Fibroblast of skin of left quadriceps (primary cell): ENCODE results near the gene IRX1.

Source experiments
- DNase-seq, 2 experiments: peaks; one replicate each; pipeline ENCODE4 v3.0.0-alpha.2; 2013; ENCODE audit warnings: low read depth in 2 of 2

Gene IRX1

DNA sequence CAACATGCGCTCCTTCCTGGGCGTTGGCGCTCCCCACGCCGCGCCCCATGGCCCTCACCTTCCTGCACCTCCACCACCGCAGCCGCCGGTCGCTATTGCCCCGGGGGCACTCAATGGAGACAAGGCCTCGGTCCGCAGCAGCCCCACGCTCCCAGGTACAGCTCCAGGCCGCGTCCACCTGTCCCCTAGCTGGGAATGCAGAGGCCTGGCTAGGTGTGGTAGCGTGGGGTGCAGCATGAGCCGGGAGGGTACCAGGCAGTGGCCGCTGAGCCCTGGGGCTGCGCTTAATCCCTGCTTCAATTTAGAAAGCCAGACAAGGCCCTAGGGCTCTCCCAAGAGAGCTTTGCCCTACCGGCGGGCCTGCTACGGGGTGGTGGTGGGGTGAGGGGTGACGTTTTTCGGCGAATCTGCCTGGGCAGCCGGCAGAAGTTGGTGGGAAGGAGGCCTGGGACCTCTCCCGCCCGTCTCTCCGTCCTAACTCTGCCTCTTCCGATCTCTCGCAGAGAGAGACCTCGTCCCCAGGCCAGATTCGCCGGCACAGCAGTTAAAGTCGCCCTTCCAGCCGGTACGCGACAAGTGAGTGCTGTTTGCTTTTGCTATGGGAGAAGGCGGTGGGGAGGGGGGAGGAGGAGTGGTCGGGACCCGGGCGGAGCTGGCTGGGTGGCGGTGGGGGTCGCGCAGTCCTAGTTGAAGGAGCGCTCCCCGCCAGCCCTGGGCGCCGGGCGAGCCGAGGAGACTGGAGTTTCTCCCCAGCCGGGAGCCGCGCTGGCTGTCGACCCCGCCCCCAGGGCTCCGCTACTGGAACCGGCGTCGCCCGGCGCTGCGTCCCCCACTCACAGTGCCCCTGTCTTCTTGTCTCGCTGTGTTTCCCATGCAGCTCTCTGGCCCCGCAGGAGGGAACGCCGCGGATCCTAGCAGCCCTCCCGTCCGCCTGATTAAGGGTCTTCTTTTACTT is 4.8 kb downstream of the IRX1 start:
- DNase-seq: no peak

DNA sequence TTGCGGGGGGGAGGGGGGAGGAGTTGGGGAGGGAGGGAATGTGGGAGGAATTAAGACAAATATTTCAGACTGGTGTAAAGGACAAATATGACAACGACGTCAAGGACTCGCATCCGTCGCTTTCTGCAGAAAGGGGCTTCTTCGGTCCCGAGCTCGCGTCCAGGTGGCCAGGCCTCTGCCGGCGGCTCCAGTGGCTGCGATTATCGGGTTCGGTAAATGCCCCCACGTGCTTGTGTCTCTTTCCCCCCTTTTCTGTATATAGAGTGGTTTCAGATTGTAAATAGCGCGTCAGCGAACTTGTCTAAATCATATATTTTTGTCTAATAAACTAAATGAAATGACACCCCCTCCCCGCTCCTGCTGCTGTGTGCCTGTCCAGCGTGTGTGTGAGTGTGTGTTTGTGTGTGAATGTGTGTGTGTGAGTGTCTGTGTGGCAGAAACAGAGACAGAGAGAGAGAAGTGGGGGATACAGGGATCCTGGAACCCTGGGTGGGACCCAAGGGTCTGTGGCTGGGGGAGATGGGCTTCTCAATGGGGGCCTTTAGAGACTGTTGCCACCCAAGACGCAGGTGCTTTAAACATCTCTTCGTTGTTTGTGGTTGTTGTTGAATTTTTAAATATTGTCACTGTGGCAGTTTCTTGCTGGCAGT is 5.6 kb downstream of the IRX1 start:
- DNase-seq: no peak

DNA sequence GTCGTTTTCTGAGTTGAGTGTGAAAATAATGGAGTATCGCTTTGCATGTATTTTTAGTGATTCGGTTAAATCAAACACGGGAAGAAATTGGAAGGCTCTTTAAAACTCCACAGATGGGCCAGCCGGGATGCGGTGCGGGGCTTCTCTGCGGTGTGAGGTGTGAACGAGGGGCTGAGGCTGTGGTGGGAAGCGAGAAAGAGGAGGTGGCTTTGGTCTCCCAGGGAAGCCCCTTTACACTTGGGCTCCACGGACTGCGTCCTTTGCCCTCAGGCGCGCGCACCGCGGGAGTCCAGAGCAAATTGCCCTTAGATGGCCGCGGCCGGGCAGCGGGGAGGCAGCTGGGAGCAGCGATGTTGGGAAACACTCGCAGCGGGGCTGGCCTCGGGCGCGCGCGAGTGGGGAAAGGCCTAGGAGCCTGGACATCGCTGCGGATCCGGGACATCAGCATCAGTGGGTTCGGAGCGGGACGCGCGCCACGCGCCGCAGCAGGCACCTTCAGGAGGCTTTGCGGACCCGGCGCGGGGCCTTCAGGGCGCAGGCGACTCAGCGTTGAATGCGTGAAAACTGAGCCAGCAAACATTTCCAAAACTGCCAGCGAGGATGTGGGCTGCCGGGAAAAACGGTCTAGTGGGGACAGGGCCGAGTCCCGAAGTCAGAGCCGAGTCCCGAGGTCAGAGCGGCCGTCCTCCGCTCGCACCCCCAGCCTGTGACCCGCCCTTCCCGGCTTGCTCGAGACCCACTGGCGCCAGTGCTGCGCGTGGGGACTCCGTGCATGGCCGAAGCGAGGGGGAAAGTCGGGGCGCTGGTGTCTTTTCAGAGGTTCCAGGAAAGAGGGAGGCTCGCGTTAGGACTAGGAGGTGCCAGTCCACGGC is 6.5 kb downstream of the IRX1 start:
- DNase-seq: no peak

DNA sequence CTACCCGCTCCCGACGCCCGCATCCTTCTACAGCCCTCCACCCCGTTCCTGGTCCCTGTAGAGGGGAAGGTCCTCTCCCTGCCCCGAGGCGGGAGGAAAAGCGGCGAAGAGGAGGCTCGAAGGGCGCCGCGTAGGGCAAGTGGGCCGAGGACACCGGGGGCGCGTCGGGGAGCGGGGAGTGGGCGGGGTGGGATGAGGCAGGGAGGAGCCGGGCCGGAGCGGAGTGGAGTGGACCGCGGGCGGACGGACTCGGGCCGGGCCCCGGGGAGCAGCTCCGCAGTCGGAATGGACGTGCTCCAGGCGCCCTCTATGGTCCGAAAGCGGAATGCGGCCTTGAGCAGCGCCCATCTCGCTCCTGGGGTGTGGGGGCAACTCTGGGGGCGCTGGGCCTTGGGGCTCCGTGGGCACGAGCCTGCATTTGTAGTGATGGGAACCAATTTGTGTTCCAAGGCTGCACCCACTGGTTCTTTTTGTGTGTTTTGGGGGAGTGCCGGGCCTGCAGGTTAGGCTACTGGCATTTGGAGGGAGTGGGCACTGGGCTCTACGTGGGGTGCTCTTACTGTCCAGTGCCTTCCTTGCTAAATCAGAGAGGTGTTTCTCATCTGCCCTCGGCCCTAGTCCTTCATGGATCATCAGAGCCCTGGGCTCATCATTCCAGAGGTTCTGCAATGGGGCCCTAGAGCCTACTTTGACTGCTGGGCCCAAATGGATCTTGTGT is 7.3 kb downstream of the IRX1 start:
- DNase-seq: no peak

DNA sequence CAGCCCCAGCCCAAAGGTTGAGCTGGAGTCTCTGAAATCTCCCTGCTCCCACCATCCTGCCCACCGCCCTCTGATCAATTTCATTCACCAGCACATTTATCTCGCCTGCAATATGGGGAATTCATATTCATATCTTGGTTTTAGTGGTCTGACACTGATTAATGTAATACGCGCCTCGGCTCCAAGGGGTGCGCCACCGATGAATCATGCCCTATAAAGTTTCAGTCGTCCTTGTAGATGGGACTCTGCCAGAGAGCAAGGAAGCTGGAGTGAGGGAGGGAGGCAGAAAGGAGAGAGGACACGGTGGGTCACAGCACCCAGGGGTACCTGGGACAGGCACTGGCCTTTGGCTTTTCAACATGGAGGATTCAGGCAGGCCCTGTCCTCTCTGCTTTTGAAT is 8.9 kb downstream of the IRX1 start:
- DNase-seq: no peak

DNA sequence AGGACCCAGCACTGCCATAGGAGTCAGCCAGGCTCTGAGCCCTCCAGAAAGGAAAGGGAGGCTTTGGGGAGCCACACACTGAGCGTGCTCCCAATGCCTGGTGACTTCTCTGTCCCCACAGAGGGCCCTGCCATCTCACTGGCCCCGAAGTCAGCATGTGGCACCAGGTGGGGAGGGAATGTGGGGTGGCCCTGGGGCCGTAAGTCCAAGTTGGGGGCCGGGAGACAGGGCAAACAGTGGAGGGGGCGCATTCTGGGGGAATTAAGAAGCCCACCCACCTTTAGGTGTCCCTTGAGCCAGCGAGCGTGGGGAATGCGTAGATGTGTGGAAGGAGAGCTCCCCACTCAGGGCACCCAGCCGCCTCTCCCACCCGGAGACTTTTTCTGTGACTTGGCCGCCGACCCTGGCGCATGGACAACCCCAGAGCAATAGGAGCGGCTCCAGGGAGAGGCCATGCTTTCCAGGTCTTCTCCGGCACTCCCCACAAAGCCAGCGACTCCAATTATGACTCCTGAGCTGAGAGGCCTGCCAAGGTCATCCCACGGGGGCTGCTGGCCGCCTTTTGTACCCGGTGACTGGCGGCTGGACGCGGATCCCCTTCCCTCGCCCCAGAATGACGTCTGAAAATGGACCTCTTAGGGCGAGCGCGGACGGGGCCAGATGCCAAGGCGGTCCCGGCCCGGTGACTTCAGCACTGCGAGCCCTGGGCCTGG is 9.8 kb downstream of the IRX1 start:
- DNase-seq: no peak

DNA sequence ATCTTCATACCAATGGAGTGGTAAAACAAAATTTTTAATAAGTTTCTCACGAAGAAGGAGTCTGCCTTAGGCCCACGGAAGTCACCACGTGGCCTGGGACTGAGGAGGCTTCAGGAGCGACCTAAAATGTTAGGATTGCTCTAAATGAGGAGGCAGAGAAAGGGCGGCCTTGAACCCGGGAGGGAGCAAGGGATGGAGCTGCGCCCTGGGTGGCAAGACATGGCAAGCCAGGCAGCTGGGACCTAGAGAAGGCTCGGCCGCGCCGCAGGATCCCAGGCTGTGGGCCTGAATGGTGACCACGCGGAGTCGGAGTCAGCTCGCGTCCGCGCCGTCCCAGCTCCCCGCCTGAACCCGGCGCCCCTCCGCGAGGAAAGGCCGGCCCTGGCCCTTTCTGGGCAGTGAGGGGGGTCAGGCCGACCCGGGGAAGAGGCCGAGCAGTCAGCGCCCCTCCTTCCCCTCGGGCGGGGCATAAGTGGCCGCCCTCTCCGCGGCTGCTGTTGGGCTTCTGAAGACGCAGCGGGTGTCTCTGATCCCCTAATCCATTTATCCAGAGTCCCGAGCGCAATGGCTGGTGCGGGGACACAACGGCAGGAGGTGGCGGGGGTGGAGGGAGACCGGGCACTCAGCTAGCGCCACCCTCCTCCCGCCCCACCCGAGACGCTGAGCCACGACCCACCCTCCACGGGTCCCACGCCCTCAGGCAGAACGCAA is 10.6 kb downstream of the IRX1 start:
- DNase-seq: no peak

DNA sequence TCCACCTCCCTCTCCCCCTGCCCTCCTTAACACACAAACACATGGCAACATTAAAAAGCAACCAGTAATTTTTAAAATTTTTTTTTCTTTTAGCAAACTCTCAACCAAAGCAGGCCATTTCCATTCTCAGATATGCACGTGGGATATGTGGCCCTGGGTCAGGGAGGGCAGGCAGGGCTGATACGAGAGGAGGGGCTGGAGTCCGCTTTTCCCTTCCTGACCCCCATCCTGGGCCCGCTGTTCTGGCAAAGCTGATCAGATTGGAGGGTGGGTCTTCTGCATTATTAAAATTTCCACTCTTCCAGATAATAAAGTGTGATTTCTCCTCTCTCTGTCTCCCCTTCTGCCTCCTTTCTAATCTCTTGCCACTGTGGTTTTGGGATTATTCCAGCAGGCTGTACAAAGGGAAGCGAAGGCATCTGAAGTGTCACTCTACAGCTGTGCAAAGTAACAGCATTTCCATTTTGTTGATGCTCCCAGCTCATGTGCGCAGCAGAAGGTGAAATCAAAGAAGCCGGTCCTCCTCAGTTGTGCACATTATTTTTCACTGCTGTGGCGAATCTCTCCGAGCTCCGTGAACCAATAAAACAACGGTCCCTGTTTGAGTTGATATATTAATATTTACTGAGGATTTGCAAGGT is 12.0 kb downstream of the IRX1 start:
- no peak for DNase-seq

DNA sequence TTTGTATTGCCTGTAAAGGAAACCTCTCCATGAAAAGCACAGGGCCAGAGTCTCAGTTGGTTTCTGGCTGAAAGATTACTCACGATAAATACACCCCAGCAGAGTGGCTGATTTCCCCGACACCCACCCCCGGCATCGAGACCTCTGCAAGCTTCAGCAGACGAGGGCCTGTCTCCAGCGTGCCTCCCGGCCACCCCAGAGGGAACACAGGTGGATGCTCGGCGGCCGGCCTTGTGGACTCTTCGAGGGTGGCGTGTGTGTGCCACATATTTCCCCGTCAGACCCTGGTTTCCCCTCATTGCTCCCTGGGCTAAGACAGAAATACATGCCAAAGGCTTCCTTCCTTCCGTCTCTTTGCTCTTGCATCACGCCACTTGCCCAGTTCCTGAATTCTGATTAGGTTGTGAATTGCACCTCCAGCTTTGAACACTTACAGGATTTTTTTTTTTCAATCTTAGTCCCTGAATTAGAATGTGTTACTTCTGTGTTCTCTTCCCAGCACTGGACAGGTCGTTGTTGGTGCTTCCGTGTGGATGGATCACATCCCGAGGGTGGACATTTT is 13.6 kb downstream of the IRX1 start:
- no peak for DNase-seq

DNA sequence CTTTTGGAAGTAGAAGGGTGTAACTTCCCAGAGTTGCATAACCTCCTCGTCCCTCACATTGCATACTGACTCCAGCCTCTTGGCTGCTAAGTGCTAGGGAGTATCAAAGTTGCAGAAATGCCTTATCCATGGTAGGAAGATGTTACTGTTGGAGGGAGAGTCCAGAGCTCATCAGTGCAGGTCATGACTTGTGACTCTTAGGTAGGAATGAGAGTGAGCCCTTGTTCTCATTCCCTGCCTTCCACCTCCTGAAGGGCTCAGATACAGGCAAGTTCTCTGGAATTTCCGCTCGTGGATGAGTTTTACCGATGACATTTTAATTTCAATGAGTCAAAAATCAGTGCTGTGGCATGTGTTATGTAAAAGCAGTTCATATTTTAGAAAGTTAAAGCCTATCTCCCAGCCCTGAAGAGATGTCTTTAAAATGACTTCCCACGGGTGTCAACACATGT is 17.0 kb downstream of the IRX1 start:
- DNase-seq: no peak

DNA sequence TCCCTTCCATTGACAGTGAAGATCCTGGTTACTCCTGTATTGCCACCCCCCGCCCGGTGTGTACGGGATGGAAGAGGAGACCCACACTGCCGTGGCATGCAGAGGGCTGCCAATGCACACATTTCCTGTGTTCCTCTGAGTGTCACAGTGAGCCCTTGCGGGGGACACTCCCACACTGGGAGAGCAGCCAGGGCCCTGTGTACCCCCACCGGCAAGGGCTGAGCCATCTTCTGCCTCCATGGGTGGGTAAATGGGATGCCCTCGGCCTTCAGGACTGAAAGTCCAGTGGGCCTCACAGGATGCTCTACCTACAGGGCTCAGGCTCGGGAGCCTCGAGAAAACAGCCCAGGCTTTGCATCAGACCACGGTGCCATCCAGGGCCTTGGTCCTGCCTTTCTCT is 18.1 kb downstream of the IRX1 start:
- DNase-seq: no peak

DNA sequence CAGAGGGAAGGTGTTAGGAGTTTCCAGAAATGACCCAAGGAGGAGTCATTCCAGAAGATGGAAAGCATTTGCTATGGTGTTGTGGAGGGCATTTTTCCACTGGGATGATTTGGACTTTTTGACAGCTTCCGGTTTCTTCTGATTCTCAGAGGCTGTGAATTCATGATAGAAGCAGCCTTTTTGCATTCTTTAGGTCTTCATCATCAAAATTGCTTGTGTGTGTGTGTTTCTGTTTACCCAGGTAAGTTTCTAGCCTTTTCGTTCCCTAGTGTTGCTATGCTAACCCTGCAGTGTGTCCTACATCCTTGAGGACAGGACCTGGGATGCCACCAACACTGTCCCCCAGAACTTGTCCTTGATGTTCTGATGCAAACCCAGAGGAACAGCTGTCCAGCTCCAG is 19.6 kb downstream of the IRX1 start:
- DNase-seq: no peak

DNA sequence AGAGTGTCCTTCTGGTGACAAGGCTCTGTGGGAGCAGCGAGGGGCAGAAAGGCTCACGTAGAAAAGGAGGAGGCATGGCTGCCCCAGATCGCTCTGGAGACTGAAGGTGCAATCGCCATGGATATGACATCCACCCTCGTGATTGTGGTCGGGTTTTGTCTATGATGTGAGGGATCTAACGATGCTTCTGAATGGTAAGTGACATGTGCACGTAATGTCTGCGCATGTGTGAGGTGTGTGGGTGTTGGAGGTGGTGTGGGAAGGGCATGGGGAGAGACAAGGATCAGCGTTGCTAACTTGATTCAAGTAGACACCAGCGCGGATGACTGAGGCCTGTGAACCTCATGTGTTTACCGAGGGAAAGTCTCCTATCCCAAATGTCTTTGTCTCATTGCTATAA is 20.2 kb downstream of the IRX1 start:
- no peak for DNase-seq

DNA sequence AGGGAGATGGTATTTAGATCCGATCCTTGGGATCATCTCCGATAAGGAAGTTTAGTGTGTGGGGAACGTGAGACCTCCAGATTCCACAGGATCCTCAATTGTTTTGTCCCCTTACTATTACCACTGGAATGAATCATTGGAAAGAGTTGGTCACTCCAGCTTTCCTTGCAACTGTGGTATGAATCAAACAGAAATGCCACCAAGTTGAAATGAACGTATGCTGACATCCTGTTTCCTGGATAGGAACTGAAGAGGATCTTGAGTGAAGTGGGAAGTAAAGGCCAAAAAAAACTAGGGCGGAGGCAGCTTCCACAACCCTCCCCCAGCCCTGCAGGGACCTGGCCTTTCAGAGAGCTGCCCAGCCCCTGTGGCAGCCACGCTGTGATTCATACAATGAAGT is 23.9 kb downstream of the IRX1 start:
- no peak for DNase-seq

DNA sequence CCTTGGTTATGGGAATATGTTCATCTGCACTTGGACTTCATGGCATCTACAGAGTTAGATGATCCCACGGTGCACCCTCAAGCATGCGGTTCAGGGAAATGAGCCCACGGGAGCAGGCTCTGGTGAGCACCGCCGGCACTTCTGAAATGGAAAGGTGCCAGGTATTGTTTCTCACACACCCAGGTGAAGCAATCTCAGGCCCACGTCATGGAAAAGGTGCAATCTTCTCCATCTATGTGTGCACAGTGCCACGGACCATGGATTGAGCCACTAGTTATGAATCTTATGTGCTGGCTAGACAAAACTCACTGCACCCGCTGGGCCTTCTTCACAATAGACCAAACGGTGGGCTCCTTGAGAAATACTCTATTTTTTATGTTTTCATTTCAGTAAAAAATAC is 27.3 kb downstream of the IRX1 start:
- DNase-seq: no peak

DNA sequence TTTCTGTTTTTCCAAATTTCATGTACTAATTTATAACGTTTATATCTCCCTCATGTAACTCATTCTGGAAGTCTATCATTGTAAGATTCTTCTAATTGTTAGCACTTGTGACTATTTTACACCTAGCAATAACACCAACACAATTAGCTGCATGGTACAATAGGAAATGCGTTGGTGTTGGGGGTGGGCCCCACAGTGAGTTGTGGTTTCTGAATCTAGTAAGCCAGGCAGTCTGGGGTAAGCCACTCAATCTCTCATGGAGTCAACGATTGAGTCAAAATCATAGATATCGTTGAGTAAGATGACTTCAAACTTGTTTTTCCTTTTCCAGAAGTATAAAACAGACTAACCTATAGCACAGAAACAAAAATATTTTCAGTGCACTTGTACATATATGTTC is 30.0 kb downstream of the IRX1 start:
- DNase-seq: no peak

DNA sequence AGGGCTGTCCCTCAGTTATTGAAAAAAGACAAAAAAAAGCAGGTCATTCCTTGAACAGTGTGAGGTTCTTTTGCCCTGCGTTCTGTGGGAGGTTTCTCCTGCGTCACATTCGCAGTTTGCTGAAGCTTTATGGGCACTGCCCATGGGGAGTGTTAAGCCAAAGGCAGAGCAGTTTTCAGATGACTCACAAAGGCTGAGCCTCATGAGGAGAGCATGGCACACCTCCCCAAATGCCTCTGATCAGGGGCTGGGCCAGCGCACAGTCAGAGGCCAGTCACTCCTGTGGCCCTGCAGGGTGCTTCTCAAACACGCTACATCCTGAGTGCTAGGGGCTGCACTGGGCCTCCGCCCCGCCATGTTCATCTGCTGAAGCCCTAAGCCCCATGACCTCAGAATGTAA is 38.4 kb downstream of the IRX1 start:
- no peak for DNase-seq

DNA sequence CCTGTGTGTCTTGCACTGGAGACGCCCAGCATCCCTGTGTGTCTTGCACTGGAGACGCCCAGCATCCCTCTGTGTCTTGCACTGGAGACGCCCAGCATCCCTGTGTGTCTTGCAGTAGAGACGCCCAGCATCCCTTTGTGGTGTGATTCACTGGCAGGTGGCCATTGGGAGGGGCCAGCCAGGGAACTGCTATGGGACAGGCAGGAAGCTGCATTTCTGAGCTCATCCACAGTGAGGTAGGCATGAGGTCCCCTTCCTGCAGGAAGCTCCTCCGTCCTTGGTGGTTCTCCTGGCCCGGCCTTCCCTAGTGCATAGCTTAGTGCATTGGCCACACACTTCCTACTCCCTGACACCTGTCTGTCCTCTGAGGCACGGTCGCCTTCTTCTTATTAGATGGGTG is 43.5 kb downstream of the IRX1 start:
- no peak for DNase-seq

DNA sequence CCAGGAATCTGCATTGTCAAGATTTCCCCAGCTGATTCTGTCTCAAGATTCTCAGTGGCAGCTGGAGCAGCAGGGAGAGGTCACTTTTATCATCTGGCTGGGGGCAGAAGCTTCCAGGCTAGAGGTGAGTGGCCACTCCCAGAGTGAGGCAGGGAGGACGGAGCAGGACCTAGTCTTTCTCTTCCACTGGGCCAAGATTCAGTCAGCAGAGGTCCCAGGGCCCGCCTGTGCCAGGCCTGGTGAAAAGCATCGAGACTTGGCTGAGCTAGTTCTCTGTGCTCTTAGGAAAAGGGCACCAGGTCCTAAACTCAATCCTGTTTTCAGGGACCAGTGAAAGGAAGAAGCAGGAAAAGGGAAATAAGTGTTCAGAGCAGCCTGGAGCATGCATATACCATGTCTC is 46.6 kb downstream of the IRX1 start:
- DNase-seq: no peak

DNA sequence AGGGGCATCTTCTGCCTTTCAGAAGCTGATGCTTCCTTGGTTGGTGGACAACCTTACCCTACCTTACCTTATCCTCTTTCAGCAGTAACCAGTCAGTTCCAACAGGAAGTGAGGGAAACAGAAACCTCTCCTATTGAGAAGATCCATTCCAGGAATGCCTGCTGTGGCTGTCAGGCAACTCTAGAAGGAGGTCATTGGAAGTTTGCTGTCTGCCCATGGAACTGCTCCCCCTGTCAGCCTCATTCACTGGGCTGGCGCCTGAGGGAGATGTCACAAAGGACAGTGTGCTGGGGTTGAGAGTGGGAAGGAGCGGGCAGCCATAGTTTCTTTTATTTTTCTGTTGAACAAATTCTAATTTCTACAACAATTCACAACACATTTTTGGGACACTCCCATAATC is 54.7 kb downstream of the IRX1 start:
- no peak for DNase-seq
